Fibroblast of the aortic adventitia (primary cell): ENCODE results near the gene PCIF1. TPM values are rescaled to one million over a fixed set of nuclear protein-coding genes. Genes with fewer than 3 reads are reported as not detected.
A peak's percentile ranks its signal among the peaks of the same experiment; 100 is the strongest.

Experiments used
- DNase-seq: peaks from one replicate; pipeline ENCODE4 v3.0.0-alpha.2; 2010; ENCODE audit warnings: low read depth
- H3K4me3 ChIP-seq: 2 replicates; pipeline ENCODE4 v1.5.1; 2011; ENCODE audit warnings: low read depth, mild to moderate bottlenecking, control low read depth, low read length, moderate library complexity
- total RNA-seq: library from RNA; depleted of rRNA; stranded (reverse); fragments of >200 nt; gene quantifications from 2 replicates; pipeline ENCODE4 v1.2.3, GENCODE V29; 2012; ENCODE audit warnings: low replicate concordance
- TF ChIP-seq, protein P1 (sequence below): IDR thresholded peaks from 2 replicates; pipeline ENCODE4 v1.5.1; 2011; ENCODE audit warnings: mild to moderate bottlenecking, low read length, control low read depth, inconsistent platforms; ENCODE audit not compliant: insufficient read depth

The PCIF1 gene
- total RNA-seq, 1 donor, result 15.9 TPM

DNA sequence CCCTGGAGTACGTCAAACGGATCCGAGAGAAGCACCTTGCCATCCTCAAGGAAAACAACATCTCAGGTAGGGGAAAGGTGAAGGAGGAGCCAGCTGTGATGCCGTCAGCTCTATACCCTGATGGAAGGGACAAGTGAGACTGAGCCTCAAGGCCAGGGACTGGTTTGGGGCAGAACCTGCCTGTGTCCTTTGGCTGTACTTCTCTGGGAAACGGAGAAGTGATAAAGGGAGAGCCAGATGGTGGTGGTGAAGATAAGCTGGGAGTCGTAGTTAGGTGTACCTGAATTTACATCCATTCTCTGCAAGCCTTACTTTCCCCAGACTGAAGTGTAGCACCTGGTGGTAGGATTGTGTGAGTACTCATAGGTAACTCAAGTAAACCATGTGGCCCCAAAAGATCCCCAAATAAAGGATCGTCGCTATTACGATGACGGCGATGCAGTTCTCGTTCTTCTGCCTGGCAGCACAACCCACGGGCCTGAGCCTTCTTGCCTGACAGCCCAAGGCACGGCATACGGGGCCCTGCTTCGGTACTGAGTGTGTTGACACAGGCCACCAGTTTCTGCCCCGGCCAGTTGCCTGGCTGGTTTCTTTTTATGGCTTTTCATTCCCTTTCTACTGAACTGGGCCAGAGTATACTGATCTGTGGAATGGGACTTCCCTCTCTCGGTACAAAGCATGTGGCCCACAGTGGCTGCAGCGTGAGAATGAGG lies 10.6 kb downstream of the PCIF1 start:
- TF ChIP-seq, protein P1, sequence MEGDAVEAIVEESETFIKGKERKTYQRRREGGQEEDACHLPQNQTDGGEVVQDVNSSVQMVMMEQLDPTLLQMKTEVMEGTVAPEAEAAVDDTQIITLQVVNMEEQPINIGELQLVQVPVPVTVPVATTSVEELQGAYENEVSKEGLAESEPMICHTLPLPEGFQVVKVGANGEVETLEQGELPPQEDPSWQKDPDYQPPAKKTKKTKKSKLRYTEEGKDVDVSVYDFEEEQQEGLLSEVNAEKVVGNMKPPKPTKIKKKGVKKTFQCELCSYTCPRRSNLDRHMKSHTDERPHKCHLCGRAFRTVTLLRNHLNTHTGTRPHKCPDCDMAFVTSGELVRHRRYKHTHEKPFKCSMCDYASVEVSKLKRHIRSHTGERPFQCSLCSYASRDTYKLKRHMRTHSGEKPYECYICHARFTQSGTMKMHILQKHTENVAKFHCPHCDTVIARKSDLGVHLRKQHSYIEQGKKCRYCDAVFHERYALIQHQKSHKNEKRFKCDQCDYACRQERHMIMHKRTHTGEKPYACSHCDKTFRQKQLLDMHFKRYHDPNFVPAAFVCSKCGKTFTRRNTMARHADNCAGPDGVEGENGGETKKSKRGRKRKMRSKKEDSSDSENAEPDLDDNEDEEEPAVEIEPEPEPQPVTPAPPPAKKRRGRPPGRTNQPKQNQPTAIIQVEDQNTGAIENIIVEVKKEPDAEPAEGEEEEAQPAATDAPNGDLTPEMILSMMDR, result no peak
- DNase-seq, result no peak
- no peak overlapping the region for H3K4me3 ChIP-seq

DNA sequence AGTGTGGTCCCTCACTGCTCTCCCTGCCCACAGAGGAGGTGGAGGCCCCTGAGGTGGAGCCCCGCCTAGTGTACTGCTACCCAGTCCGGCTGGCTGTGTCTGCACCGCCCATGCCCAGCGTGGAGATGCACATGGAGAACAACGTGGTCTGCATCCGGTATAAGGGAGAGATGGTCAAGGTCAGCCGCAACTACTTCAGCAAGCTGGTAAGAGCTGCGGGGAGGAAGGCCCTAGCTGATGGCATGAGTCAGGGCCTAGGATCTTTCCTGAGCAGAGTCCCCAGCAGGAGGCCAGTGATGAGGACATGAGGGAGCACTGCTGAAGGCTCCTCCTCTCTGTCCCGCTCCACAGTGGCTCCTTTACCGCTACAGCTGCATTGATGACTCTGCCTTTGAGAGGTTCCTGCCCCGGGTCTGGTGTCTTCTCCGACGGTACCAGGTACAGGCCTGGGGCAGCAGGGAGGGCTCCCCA lies 11.2 kb downstream of the PCIF1 start:
- TF ChIP-seq, protein P1, result no peak
- no peak overlapping the region for H3K4me3 ChIP-seq
- DNase-seq, result no peak

DNA sequence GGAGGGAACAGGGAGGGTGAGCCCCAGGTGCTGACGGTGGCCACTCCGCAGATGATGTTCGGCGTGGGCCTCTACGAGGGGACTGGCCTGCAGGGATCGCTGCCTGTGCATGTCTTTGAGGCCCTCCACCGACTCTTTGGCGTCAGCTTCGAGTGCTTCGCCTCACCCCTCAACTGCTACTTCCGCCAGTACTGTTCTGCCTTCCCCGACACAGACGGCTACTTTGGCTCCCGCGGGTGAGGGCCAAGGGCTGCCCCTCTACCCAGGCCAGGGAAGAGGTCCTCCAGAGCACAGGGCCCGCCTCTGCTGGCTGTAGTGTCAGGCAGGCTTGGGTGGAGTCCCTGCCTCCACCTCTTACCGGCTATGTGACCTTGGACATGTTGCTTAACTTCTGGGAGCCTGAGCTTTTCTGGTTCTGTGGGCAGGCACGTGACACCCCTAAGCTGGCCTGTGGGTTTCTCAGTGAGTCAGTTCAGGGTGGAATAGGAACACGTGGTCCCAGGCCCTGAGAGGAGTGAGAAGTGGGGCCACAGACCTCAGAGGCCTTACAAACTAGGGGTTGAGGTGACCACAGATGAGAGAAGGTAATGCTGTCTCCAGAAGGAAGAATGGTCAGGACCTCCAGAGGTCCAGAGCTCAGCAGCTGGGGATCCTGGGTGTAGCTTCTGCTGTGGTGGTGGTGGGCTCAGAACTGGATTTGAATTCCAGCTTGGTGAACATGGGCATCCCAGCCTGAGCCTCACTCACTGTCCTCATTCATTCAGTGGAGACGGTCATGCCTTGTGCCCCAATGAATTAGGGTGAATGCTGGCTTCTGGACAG lies 11.9 kb downstream of the PCIF1 start:
- TF ChIP-seq, protein P1, result no peak
- H3K4me3 ChIP-seq, result no peak overlapping the region
- DNase-seq, result peak; percentile 80

DNA sequence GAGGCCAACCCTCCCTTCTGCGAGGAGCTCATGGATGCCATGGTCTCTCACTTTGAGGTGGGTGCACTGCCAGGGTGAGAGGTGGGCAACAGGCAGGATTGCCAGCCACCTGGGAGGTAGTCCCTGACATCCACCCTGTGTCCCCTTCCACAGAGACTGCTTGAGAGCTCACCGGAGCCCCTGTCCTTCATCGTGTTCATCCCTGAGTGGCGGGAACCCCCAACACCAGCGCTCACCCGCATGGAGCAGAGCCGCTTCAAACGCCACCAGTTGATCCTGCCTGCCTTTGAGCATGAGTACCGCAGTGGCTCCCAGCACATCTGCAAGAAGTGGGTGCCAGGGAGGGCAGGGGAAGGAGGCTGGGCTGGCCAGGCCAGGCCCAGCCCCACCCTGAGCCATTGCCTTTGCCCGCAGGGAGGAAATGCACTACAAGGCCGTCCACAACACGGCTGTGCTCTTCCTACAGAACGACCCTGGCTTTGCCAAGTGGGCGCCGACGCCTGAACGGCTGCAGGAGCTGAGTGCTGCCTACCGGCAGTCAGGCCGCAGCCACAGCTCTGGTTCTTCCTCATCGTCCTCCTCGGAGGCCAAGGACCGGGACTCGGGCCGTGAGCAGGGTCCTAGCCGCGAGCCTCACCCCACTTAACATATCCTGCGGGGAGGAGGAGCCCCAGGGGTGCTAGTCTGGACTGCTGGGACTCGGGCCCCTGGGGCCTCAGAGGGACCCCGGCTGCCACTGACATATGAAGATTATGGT lies 12.8 kb downstream of the PCIF1 start:
- H3K4me3 ChIP-seq, result no peak overlapping the region
- DNase-seq, result no peak
- TF ChIP-seq, protein P1, result no peak

DNA sequence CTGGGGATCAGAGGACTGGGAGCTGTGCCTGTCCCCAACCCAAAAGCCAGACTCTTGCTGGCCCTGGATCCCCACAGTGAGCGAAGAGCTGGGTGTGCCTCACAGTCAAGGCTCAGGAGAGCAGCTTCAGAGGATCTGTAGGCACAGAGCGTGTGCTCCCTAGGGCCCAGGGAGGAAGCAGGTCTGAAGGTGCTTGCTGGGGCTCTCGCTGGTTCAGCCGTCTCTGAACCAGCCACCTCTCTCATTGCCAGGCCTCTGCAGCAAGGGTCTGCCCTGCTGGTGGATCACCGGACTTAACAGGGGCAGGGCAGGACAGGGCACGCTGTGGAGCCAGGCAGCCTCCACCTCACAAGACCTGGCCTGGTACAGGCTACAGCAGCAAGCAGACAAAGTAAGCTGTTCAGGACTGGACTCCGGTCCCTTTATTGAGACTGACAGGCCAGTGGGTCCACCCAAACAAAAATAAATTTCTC lies 13.8 kb downstream of the PCIF1 start:
- DNase-seq, result no peak
- TF ChIP-seq, protein P1, result no peak
- H3K4me3 ChIP-seq, result no peak overlapping the region

DNA sequence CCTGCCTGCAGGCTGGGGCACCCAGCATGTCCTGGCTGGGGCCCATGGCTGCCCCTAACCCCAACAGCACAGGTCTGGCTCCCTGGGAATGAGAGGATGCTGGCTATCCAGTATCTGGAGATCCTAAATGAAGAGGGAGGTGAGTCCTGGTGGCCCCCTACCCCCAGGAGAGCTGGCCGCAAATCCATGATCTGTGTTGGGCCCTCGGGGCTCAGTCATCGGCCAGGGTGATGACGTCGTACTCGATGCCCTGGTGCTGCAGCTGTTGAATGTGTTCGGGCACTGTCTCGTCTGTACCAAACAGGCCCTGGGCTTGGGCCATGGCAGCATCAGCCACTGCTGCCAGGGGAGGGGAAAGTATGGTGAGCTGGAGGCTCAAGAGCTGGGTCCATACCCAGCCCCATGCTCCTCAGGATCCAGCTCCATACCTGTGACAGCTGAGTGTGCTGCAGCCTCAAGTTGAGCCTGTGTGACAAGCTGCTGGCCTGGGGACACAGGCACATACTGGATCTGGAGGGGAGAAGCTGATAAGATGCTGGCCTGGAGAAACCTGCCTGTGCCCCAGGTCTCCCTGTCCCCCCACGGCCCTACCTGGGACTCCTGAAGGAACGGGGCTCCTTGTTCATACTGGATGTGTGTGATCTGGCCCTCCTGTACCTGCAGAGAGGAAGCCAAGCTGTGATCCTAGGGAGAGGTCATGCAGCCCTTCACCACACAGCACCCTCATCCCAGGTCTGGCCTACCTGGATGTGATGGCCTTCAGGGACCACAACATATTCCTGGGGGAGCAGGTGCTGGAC lies 14.5 kb downstream of the PCIF1 start:
- H3K4me3 ChIP-seq, result no peak overlapping the region
- no peak for DNase-seq
- TF ChIP-seq, protein P1, result no peak
